HG02884 (cell line): ENCODE results near the gene XBP1.
A peak's percentile ranks its signal among the peaks of the same experiment; 100 is the strongest.
"Not testable (repeated sequence)": the region's sequence is repeated elsewhere in the genome, so short reads cannot be mapped to it uniquely, and the experiment has no call there.

Experiments used
- ATAC-seq: cut with Tn5 transposase; IDR thresholded peaks from one replicate; pipeline ENCODE4 v1.9.1; 2021; ENCODE audit warnings: mild to moderate bottlenecking, moderate library complexity; ENCODE audit not compliant: unreplicated experiment

XBP1 gene

GRCh38 chr22:28819253-28820096 is 19.1 kb upstream of the XBP1 start:
- ATAC-seq, result peak; percentile 52

DNA sequence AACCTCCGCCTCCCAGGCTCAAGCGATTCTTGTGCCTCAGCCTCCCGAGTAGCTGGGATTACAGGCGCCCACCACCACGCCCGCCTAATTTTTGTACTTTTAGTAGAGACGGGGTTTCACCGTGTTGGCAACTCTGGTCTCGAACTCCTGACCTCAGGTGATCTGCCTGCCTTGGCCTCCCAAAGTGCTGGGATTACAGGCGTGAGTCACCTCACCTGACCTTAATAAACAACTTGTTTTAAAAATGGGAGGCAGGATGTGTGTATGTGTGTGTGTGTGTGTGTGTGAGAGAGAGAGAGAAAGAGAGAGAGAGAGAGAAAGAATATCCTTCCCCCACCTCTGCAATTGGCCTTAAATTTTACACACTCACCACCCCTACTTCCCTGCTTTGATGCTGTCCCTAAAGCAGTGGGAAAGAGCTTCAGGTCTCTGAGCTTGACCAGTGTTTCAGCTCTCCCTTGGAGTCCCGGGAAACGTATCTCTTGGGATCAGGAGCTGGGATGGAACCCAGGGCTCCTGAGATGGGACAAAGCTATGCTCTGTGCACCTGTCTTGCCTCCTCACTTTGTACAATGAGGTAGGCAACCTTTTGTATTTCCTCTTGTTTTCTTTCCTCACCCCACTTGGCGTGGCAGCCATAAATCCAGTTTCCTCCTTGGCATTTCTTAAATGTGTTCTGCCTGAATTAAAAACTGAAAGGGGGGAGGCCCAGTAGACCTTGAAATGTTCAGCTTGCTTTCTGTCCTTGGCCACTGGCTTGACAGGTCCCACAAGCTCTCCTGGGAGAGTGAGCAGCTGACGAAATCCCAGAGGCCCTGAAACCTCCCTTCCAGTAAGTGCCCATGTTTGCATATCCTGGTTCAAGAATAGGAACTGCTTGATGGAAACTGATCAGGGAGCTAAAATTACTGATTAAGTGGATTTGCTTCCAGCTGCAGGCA is 17.8 kb upstream of the XBP1 start:
- ATAC-seq, result no peak

- ATAC-seq, result no peak
Measured at GRCh38 chr22:28817064-28817463, 16.7 kb upstream of the XBP1 start.

DNA sequence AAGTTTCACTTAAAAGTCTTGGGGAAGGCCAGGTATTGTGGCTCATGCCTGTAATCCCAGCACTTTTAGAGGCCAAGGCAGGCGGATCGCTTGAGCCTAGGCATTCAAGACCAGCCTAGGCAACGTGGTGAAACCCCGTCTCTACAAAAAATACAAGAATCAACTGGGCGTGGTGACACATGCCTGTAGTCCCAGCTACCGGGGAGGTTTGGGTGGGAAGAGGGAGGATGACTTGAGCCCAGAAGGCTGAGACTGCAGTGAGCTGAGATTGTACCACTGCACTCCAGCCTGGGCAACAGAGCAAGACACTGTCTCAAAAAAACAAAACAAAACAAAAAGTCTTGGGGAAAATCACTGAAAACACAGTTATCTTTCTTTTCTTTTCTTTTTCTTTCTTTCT is 15.4 kb upstream of the XBP1 start:
- no peak for ATAC-seq

GRCh38 chr22:28815111-28815510 is 14.7 kb upstream of the XBP1 start:
- ATAC-seq, result no peak

GRCh38 chr22:28813772-28814518 is 13.6 kb upstream of the XBP1 start:
- no peak for ATAC-seq

DNA sequence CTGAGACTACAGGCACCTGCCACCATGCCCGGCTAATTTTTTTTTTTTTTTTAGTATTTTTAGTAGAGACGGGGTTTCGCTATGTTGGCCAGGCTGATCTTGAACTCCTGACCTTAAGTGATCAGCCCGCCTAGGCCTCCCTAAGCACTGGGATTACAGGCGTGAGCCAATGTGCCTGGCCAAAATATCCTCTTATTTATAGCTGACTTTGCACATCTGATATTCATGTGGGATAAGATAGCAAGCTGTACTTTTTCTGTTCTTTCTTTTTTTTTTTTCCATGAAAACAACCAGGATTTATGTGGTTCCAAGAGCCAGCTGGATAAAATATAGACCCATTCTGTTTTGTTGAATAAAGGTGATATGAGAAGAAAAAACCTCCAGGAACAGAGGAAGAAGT is 12.1 kb upstream of the XBP1 start:
- no peak for ATAC-seq

- no peak for ATAC-seq
Measured at GRCh38 chr22:28810821-28811491, 10.6 kb upstream of the XBP1 start.

GRCh38 chr22:28808716-28809355 is 8.5 kb upstream of the XBP1 start:
- no peak for ATAC-seq

GRCh38 chr22:28805426-28805825 is 5.1 kb upstream of the XBP1 start:
- not testable (repeated sequence) for ATAC-seq

GRCh38 chr22:28802595-28803123 is 2.3 kb upstream of the XBP1 start:
- no peak for ATAC-seq

DNA sequence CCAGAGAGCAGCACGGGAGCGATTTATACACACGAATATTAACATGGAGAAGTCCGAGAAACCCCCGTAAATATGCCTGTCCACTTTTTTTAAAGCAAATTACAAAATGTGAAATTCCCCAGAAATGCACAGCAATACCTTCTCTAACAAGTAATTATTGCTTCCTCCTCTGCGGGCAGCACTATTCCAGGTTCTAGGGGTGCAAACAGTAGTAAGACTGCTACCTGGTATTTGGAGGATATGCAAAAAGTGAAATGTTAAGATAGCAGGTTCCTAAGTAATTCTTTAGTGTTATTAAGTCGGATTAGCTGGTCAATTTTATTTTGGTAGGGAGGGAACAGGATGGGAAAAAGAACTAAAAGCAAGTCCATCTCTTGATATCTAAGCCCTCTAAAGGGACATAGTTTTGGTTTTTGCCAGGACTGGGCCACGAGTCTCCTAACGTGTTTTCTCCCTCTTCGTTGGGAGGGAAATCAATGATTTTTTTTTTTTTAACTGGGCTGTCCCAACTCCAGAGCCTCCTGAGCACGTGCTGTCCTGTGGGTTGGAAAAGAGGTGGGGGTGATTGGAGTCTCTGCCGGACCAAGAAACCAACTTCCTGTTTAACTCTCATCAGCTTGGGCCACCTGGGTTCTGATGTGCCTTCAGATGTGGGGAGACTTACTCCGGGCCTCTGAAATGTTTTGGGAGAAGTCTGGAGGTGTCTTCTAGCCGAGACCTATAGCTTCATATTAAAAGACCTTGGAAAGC is 1.7 kb upstream of the XBP1 start:
- no peak for ATAC-seq

DNA sequence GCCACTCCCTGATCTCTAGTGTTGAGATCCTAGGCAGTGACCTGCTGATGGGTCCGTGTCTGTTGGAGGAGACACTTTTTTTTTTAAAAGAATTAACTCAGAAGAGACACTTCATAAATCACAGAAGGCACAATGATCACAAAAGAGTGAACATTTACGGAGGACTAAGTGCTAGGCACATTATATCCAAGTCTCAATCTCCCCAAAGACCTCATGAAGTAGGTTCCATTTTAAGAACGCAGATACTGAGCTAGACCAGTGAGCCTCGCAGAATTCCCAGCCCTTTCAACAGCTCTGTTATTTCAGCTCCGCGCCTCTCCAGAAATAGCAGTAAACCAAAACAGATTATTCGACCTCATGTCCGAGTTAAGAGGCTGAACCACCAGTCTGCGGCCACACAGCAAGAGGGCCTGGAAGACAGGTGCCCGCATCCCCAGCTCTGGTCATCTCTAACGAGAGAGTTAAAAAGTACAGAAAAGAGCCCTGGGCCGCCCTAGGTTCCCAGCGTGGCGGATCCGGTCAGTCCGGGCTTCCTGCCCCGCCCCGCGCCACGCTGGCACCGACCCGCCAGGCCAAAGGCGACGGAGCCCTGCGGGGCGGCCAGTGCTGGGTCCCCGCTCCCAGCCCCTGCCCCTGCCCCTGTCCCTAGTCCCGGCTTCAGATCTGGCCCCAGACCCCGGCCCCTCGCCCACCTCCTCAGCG is 612 bp downstream of the XBP1 start:
- peak; percentile 22 for ATAC-seq

DNA sequence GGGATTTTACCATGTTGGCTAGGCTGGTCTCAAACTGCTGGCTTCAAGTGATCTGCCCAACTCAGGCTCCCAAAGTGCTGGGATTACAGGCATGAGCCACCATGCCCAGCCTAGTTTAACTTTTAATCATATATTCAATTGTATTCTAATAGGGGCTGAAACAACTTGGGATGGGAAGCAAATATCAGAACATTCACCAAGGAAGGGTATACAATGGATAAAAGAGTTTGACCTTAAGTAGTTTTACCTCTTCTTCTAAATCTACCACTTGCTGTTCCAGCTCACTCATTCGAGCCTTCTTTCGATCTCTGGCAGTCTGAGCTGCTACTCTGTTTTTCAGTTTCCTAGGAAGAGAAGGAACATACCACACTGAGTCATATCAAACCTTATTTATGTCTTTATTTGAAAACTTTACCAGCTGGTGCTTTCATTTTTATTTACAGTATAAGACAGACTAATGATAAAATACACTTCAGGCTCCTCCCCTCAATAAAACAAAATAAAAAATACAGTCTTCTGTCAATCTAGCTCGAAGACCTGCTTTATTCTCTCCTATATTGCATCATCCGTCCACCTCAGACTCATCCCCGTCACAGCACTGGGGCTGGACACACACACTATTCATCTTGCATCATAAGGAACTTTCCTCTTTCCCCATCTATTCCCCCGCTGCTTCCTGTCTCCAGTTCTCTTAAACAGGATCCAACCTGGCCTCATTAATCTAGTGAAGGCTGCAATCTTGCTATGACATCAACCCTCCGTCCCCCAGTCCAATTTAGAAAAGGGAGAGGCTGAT is 1.4 kb downstream of the XBP1 start:
- no peak for ATAC-seq

GRCh38 chr22:28795932-28796856 is 4.2 kb downstream of the XBP1 start:
- ATAC-seq, result no peak

- ATAC-seq, result no peak
Measured at GRCh38 chr22:28795071-28795693, 5.2 kb downstream of the XBP1 start.
